H1 (cell line): ENCODE measurements around the gene LPO.

Experiments used
- CEBPB ChIP-seq: IDR thresholded peaks from 2 replicates; pipeline ENCODE4 v1.6.1; 2012; ENCODE audit warnings: low read depth, low read length
- HDAC2 ChIP-seq, 2 experiments: fragments of 300-600 bp in 1 of 2; sonication (generic) in 1 of 2; IDR thresholded peaks; 2 replicates each; pipeline ENCODE4 v1.6.1; 2011 to 2012; ENCODE audit warnings: low read depth in 2 of 2, low read length in 2 of 2, mild to moderate bottlenecking in 2 of 2, moderate library complexity in 2 of 2, borderline replicate concordance in 1 of 2, inconsistent platforms in 1 of 2
- POLR2A ChIP-seq, 2 experiments: IDR thresholded peaks; 1 replicate in 1 of 2; 2 replicates in 1 of 2; pipeline ENCODE4 v1.6.1; 2011; ENCODE audit warnings: low read depth in 2 of 2, low read length in 2 of 2, mild to moderate bottlenecking in 2 of 2; ENCODE audit errors: control extremely low read depth in 1 of 2
- POLR2AphosphoS5 ChIP-seq: IDR thresholded peaks from 2 replicates; pipeline ENCODE4 v1.6.1; 2011; ENCODE audit warnings: low read depth, low read length
- RAD21 ChIP-seq, 2 experiments: IDR thresholded peaks in 1 of 2; conservative IDR thresholded peaks in 1 of 2; 2 replicates each; pipeline ENCODE4 v1.6.1; 2011; ENCODE audit warnings: low read depth in 2 of 2, low read length in 2 of 2, improper control_type of control experiment in 1 of 2, inconsistent platforms in 1 of 2, mild to moderate bottlenecking in 1 of 2, moderate library complexity in 1 of 2
- RNF2 ChIP-seq: fragments of 200-900, 300-1000 bp; sonication (generic); IDR thresholded peaks from 2 replicates; pipeline ENCODE4 v1.7.1; 2016; ENCODE audit warnings: borderline replicate concordance, low read depth, mild to moderate bottlenecking, antibody characterized with exemption, low read length; ENCODE audit not compliant: poor library complexity, severe bottlenecking; ENCODE audit errors: missing control alignments
- SIX5 ChIP-seq: IDR thresholded peaks from 2 replicates; pipeline ENCODE4 v1.6.1; 2011; ENCODE audit warnings: mild to moderate bottlenecking, low read depth, low read length
- SUZ12 ChIP-seq: fragments of 200-600 bp; sonication (generic); IDR thresholded peaks from 2 replicates; pipeline ENCODE4 v1.6.1; 2012; ENCODE audit warnings: mild to moderate bottlenecking, inconsistent platforms, low read length, moderate library complexity, mixed read lengths
- TAF1 ChIP-seq: IDR thresholded peaks from 2 replicates; pipeline ENCODE4 v1.6.1; 2011; ENCODE audit warnings: mild to moderate bottlenecking, low read depth, low read length
- ZNF274 ChIP-seq: IDR thresholded peaks from 2 replicates; pipeline ENCODE4 v1.7.0; 2012; ENCODE audit warnings: low read length, borderline replicate concordance; ENCODE audit errors: extremely low read depth
- TF ChIP-seq, protein P1 (sequence below), 3 experiments: IDR thresholded peaks; 1 replicate in 2 of 3; 2 replicates in 1 of 3; pipeline versions ENCODE4 v1.5.1 to v1.6.1; 2011; ENCODE audit warnings: low read length in 3 of 3, mild to moderate bottlenecking in 3 of 3, inconsistent platforms in 2 of 3, low read depth in 1 of 3, moderate library complexity in 1 of 3; ENCODE audit not compliant: insufficient read depth in 1 of 3; ENCODE audit errors: control extremely low read depth in 1 of 3
- TF ChIP-seq, protein P2 (sequence below): IDR thresholded peaks from 2 replicates; pipeline ENCODE4 v1.6.1; 2012; ENCODE audit warnings: inconsistent platforms

DNA sequence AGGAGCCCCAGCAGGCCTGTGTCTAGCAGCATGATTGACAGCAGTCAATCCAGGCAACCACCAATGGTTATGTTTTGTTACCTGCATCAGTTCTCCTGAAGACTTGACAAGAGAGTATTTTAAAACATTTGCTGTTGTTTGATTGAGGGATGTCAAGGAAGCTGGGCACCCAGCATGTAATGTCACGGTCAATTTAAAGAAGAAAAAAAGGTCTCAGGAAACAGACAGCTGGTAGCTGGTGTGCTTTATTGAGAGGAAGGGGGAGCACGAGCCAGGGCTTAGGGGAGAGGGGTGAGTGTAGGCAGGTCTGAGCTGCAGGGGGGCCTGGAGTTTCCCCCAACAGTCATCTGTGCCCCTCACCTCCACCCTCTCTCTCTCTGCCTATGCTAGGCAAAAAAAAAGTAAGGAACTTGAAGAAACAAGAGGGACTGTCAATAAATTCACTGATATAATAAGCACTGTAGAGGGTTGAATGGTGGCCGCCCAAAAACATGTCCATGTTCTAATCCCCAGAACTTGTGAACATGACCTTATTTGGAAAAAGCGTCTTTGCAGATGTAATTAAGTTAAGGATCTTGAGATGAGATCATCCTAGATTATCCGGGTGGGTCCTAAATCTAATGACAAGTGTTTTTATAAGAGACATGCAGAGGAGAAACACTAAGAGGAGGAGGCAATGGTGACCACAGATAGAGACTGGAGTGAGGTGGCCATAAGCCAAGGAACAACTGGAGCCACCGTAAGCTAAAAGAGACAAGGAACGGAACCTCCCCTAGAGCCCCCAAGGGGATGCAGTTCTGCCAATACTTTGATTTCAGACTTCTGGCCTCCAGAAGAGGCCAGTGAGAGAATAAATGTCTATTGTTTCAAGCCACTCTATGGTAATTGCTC, 75.7 kb downstream of the LPO start:
- TF ChIP-seq, protein P1, sequence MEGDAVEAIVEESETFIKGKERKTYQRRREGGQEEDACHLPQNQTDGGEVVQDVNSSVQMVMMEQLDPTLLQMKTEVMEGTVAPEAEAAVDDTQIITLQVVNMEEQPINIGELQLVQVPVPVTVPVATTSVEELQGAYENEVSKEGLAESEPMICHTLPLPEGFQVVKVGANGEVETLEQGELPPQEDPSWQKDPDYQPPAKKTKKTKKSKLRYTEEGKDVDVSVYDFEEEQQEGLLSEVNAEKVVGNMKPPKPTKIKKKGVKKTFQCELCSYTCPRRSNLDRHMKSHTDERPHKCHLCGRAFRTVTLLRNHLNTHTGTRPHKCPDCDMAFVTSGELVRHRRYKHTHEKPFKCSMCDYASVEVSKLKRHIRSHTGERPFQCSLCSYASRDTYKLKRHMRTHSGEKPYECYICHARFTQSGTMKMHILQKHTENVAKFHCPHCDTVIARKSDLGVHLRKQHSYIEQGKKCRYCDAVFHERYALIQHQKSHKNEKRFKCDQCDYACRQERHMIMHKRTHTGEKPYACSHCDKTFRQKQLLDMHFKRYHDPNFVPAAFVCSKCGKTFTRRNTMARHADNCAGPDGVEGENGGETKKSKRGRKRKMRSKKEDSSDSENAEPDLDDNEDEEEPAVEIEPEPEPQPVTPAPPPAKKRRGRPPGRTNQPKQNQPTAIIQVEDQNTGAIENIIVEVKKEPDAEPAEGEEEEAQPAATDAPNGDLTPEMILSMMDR (IDR thresholded peaks at IDR 0.05; ENCODE audit: control extremely low read depth in 1 of 3, insufficient read depth in 1 of 3, low read depth in 1 of 3, low read length in 3 of 3) = no peak
- TF ChIP-seq POLR2AphosphoS5 (no peak), POLR2A (IDR thresholded peaks at IDR 0.05; ENCODE audit: control extremely low read depth in 1 of 2, low read depth in 2 of 2, low read length in 2 of 2) (no peak), TAF1 (no peak), RAD21 (IDR thresholded peaks at IDR 0.05 in 1 of 2, conservative IDR thresholded peaks at IDR 0.05 in 1 of 2; ENCODE audit: low read depth in 2 of 2, low read length in 2 of 2) (no peak), RNF2 (no peak), CEBPB (no peak), HDAC2 (IDR thresholded peaks at IDR 0.05; ENCODE audit: borderline replicate concordance in 1 of 2, low read depth in 2 of 2, low read length in 2 of 2) (no peak), ZNF274 (no peak), SUZ12 (no peak), SIX5 (no peak)
- TF ChIP-seq, protein P2, sequence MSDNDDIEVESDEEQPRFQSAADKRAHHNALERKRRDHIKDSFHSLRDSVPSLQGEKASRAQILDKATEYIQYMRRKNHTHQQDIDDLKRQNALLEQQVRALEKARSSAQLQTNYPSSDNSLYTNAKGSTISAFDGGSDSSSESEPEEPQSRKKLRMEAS = no peak
